ENCODE results near the gene TSPEAR.
"Not testable (repeated sequence)": the region's sequence is repeated elsewhere in the genome, so short reads cannot be mapped to it uniquely, and the experiment has no call there.

Gene TSPEAR

GRCh38 chr21:44571844-44572782 lies 139.3 kb downstream of the TSPEAR start:
- Histone ChIP-seq H3K9me3 (ENCODE audit: control insufficient read depth, insufficient read depth, low read length) (peaks cover 8% of the 10 kb centered on the region), H3K9ac (ENCODE audit: low read depth, low read length) (no peak overlapping the region), H3K4me1 (ENCODE audit: insufficient read depth, low read length) (no peaks in the 10 kb centered on the region), H3K36me3 (ENCODE audit: insufficient read depth, low read length) (no peaks in the 10 kb centered on the region)

GRCh38 chr21:44571296-44571695 lies 140.1 kb downstream of the TSPEAR start:
- no peaks in the 10 kb centered on the region for H3K4me1 ChIP-seq (ENCODE audit: insufficient read depth, low read length)
- no peaks in the 10 kb centered on the region for H3K36me3 ChIP-seq (ENCODE audit: insufficient read depth, low read length)
- H3K9ac ChIP-seq (ENCODE audit: low read depth, low read length) = no peak overlapping the region
- no peaks in the 10 kb centered on the region; the same call in 1 of the 2 replicates for H3K9me3 ChIP-seq (ENCODE audit: control insufficient read depth, insufficient read depth, low read length)

GRCh38 chr21:44569861-44570517 lies 141.4 kb downstream of the TSPEAR start:
- Histone ChIP-seq H3K36me3 (ENCODE audit: insufficient read depth, low read length) (no peaks in the 10 kb centered on the region), H3K4me1 (ENCODE audit: insufficient read depth, low read length) (no peaks in the 10 kb centered on the region), H3K9me3 (ENCODE audit: control insufficient read depth, insufficient read depth, low read length) (no peaks in the 10 kb centered on the region; the same call in 1 of the 2 replicates), H3K9ac (ENCODE audit: low read depth, low read length) (no peak overlapping the region)

GRCh38 chr21:44568667-44569556 lies 142.5 kb downstream of the TSPEAR start:
- Histone ChIP-seq H3K9me3 (ENCODE audit: control insufficient read depth, insufficient read depth, low read length) (no peaks in the 10 kb centered on the region; the same call in 1 of the 2 replicates), H3K36me3 (ENCODE audit: insufficient read depth, low read length) (no peaks in the 10 kb centered on the region), H3K9ac (ENCODE audit: low read depth, low read length) (no peak overlapping the region), H3K4me1 (ENCODE audit: insufficient read depth, low read length) (no peaks in the 10 kb centered on the region)

GRCh38 chr21:44568261-44568660 lies 143.1 kb downstream of the TSPEAR start:
- no peaks in the 10 kb centered on the region; the same call in 1 of the 2 replicates for H3K9me3 ChIP-seq (ENCODE audit: control insufficient read depth, insufficient read depth, low read length)
- H3K9ac ChIP-seq (ENCODE audit: low read depth, low read length) = no peak overlapping the region
- H3K4me1 ChIP-seq (ENCODE audit: insufficient read depth, low read length) = no peaks in the 10 kb centered on the region
- no peaks in the 10 kb centered on the region for H3K36me3 ChIP-seq (ENCODE audit: insufficient read depth, low read length)

GRCh38 chr21:44567481-44568171 lies 143.7 kb downstream of the TSPEAR start:
- H3K36me3 ChIP-seq (ENCODE audit: insufficient read depth, low read length) = no peaks in the 10 kb centered on the region

GRCh38 chr21:44566403-44566802 lies 145.0 kb downstream of the TSPEAR start:
- Histone ChIP-seq H3K9ac (ENCODE audit: low read depth, low read length) (no peak overlapping the region), H3K9me3 (ENCODE audit: control insufficient read depth, insufficient read depth, low read length) (no peaks in the 10 kb centered on the region), H3K36me3 (ENCODE audit: insufficient read depth, low read length) (no peaks in the 10 kb centered on the region), H3K4me1 (ENCODE audit: insufficient read depth, low read length) (no peaks in the 10 kb centered on the region)

More at GRCh38 chr21:44567481-44568171, 143.7 kb downstream of the TSPEAR start:
- no peaks in the 10 kb centered on the region; the same call in 1 of the 2 replicates for H3K9me3 ChIP-seq (ENCODE audit: control insufficient read depth, insufficient read depth, low read length)
- no peak overlapping the region for H3K9ac ChIP-seq (ENCODE audit: low read depth, low read length)
- H3K4me1 ChIP-seq (ENCODE audit: insufficient read depth, low read length) = no peaks in the 10 kb centered on the region

- Histone ChIP-seq H3K9me3 (ENCODE audit: control insufficient read depth, insufficient read depth, low read length) (no peaks in the 10 kb centered on the region), H3K4me1 (ENCODE audit: insufficient read depth, low read length) (no peaks in the 10 kb centered on the region), H3K36me3 (ENCODE audit: insufficient read depth, low read length) (no peaks in the 10 kb centered on the region), H3K9ac (ENCODE audit: low read depth, low read length) (no peak overlapping the region)
Observed at GRCh38 chr21:44564886-44565598, 146.3 kb downstream of the TSPEAR start.

GRCh38 chr21:44564099-44564498 lies 147.3 kb downstream of the TSPEAR start:
- Histone ChIP-seq H3K9ac (ENCODE audit: low read depth, low read length) (no peak overlapping the region), H3K36me3 (ENCODE audit: insufficient read depth, low read length) (no peaks in the 10 kb centered on the region), H3K4me1 (ENCODE audit: insufficient read depth, low read length) (no peaks in the 10 kb centered on the region), H3K9me3 (ENCODE audit: control insufficient read depth, insufficient read depth, low read length) (no peaks in the 10 kb centered on the region)

GRCh38 chr21:44558695-44559094 lies 152.7 kb downstream of the TSPEAR start, which contains the start of gene KRTAP10-3:
KRTAP10-3 (minus strand) TSS chr21:44558795; CDS start chr21:44558715, 80 bp downstream.
- H3K9me3 ChIP-seq (ENCODE audit: control insufficient read depth, insufficient read depth, low read length) = no peaks in the 10 kb centered on the region
- no peak within 1 kb of the TSS for H3K9ac ChIP-seq (ENCODE audit: low read depth, low read length)
- no peaks in the 10 kb centered on the region for H3K36me3 ChIP-seq (ENCODE audit: insufficient read depth, low read length)
- 0 out of 2 replicates have a peak, but pooled peaks cover 3% of the 10 kb centered on the region for H3K4me1 ChIP-seq (ENCODE audit: insufficient read depth, low read length)

- H3K9ac ChIP-seq (ENCODE audit: low read depth, low read length); H3K9me3 ChIP-seq (ENCODE audit: control insufficient read depth, insufficient read depth, low read length); H3K36me3 ChIP-seq (ENCODE audit: insufficient read depth, low read length); H3K4me1 ChIP-seq (ENCODE audit: insufficient read depth, low read length): not testable (repeated sequence)
Observed at GRCh38 chr21:44558329-44558675, 153.1 kb downstream of the TSPEAR start.

GRCh38 chr21:44557491-44558328 lies 153.7 kb downstream of the TSPEAR start:
- no peaks in the 10 kb centered on the region for H3K9me3 ChIP-seq (ENCODE audit: control insufficient read depth, insufficient read depth, low read length)
- no peak overlapping the region for H3K9ac ChIP-seq (ENCODE audit: low read depth, low read length)
- H3K36me3 ChIP-seq (ENCODE audit: insufficient read depth, low read length) = no peaks in the 10 kb centered on the region
- 0 out of 2 replicates have a peak, but pooled peaks cover 3% of the 10 kb centered on the region for H3K4me1 ChIP-seq (ENCODE audit: insufficient read depth, low read length)

Data from ES-I3 (cell line).